Measurements from ENCODE around the gene OTX2.

The OTX2 gene

GRCh38 chr14:56810147-56810719 lies at the start of gene OTX2:
TSS of gene OTX2 (minus strand) at chr14:56810479. CDS start at chr14:56805456, 5,023 bp downstream.
- TF ChIP-seq CTCF (IDR thresholded peaks at IDR 0.05; ENCODE audit: control insufficient read depth, insufficient read depth, low read depth, low read length, missing control alignments), result no peak
- DNase-seq (ENCODE audit: low read depth), result no peak
- no peak within 1 kb of the TSS for H3K4me3 ChIP-seq (ENCODE audit: control insufficient read depth, low read depth, low read length)

- no peak for TF ChIP-seq CTCF (IDR thresholded peaks at IDR 0.05; ENCODE audit: control insufficient read depth, insufficient read depth, low read depth, low read length, missing control alignments)
- H3K4me3 ChIP-seq (ENCODE audit: control insufficient read depth, low read depth, low read length), result no peak overlapping the region
- no peak for DNase-seq (ENCODE audit: low read depth)
Observed at GRCh38 chr14:56858422-56858821, 48.1 kb upstream of the OTX2 start.

GRCh38 chr14:56857216-56857615 lies 46.9 kb upstream of the OTX2 start:
- no peak overlapping the region for H3K4me3 ChIP-seq (ENCODE audit: control insufficient read depth, low read depth, low read length)
- no peak for TF ChIP-seq CTCF (IDR thresholded peaks at IDR 0.05; ENCODE audit: control insufficient read depth, insufficient read depth, low read depth, low read length, missing control alignments)
- DNase-seq (ENCODE audit: low read depth), result no peak

GRCh38 chr14:56855891-56856461 lies 45.7 kb upstream of the OTX2 start:
- no peak for TF ChIP-seq CTCF (IDR thresholded peaks at IDR 0.05; ENCODE audit: control insufficient read depth, insufficient read depth, low read depth, low read length, missing control alignments)
- H3K4me3 ChIP-seq (ENCODE audit: control insufficient read depth, low read depth, low read length), result no peak overlapping the region
- DNase-seq (ENCODE audit: low read depth), result no peak

- TF ChIP-seq CTCF (IDR thresholded peaks at IDR 0.05; ENCODE audit: control insufficient read depth, insufficient read depth, low read depth, low read length, missing control alignments), result no peak
- H3K4me3 ChIP-seq (ENCODE audit: control insufficient read depth, low read depth, low read length), result no peak overlapping the region
- DNase-seq (ENCODE audit: low read depth), result no peak
Observed at GRCh38 chr14:56854325-56854724, 44.0 kb upstream of the OTX2 start.

- no peak for TF ChIP-seq CTCF (IDR thresholded peaks at IDR 0.05; ENCODE audit: control insufficient read depth, insufficient read depth, low read depth, low read length, missing control alignments)
- DNase-seq (ENCODE audit: low read depth), result no peak
- no peak overlapping the region for H3K4me3 ChIP-seq (ENCODE audit: control insufficient read depth, low read depth, low read length)
Observed at GRCh38 chr14:56846970-56847930, 37.0 kb upstream of the OTX2 start.

All from AG09309 (cell line).